Stimulated activated naive B cell treated with anti-CD40 and anti-IgM and Interleukin-4, amounts not matched to agents 10 μg/mL and 1 μg/mL and 100 μg/mL, for 72 hours (primary cell): Measurements from ENCODE around the gene CTDP1.

Source experiments
- ATAC-seq, 2 donors: fragments of 150-1000 bp; cut with Tn5 transposase; replicated peaks; 2 replicates each; pipeline ENCODE4 v1.10.0; 2021; ENCODE audit warnings: moderate library complexity in 1 of 2
- DNase-seq: peaks from one replicate; pipeline ENCODE4 v3.0.0; 2021
- H3K27ac Mint-ChIP-seq: one replicate; pipeline ENCODE4 v1.8.0; 2022; ENCODE audit warnings: mild to moderate bottlenecking, mixed read lengths
- H3K27me3 Mint-ChIP-seq, 2 donors: one replicate each; pipeline ENCODE4 v1.8.0; 2022; ENCODE audit warnings: mixed read lengths in 2 of 2
- H3K36me3 Mint-ChIP-seq, 2 donors: one replicate each; pipeline ENCODE4 v1.8.0; 2022; ENCODE audit warnings: mixed read lengths in 2 of 2, mild to moderate bottlenecking in 1 of 2
- H3K4me1 Mint-ChIP-seq, 2 donors: one replicate each; pipeline ENCODE4 v1.8.0; 2022; ENCODE audit warnings: mixed read lengths in 2 of 2, mild to moderate bottlenecking in 1 of 2
- H3K4me3 Mint-ChIP-seq, 2 donors: one replicate each; pipeline ENCODE4 v1.8.0; 2022; ENCODE audit warnings: mild to moderate bottlenecking in 2 of 2, mixed read lengths in 2 of 2, moderate library complexity in 1 of 2
- H3K9me3 Mint-ChIP-seq, 2 donors: one replicate each; pipeline ENCODE4 v1.8.0; 2022; ENCODE audit warnings: mixed read lengths in 2 of 2, mild to moderate bottlenecking in 1 of 2

Gene CTDP1

GRCh38 chr18:79787527-79787864 is 107.9 kb downstream of the CTDP1 start:
- H3K36me3 Mint-ChIP-seq, result peaks cover 0 to 3% of the 10 kb centered on the region in 2 donors
- no peak for ATAC-seq
- H3K4me3 Mint-ChIP-seq, result no peak overlapping the region
- H3K27ac Mint-ChIP-seq, result no peak overlapping the region
- peaks cover 59 to 84% of the 10 kb centered on the region in 2 donors for H3K27me3 Mint-ChIP-seq
- peaks cover 0 to 4% of the 10 kb centered on the region in 2 donors for H3K9me3 Mint-ChIP-seq
- H3K4me1 Mint-ChIP-seq, result peaks cover 25 to 31% of the 10 kb centered on the region in 2 donors
- DNase-seq, result no peak

DNA sequence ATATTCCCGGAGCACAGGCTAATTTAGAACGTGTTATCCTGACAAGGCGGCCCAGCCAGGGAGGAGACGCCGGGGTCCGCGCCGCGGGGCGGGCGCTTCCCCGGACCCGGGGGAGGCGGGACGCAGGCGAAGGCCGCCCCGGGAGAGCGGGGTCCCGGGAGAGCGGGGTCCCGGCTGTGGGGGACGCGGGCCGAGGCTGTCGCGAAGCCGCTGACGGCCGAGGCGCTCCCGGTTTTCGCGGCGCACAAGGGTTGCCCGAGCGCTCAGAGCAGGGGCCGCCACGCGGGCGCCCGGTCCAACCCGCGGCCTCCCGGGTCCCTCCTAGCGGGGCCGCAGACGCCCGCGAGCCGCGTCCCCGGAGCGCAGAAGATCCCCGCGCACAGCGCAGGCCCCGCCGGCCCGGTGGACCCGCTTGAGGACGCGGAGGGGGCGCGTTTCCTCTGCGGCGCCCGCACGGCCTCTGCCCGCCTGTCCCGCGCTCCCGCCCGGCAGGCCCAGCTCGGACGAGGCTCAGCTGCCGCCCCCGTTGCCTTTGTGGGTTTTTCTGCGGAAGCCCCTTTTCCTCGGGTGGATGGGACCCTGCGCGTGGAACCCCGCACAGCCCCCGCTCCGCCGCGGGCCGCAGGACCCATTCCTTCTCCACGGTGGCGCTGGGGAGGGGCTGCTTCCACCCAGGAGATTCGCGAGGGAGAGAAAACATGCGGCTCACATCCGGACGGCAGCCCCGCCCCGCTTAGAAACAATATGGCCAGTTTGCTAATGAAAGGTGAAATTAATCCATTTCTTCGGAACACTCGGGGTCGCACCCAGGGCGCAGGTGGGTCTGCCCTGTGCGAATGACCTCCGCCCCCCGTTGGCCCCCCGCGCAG is 108.5 kb downstream of the CTDP1 start:
- ATAC-seq (no peak), DNase-seq (no peak)
- H3K4me1 Mint-ChIP-seq, result peaks cover 28 to 37% of the 10 kb centered on the region in 2 donors
- H3K4me3 Mint-ChIP-seq, result peak overlapping the region; percentile 37 to 55
- peaks cover 0 to 4% of the 10 kb centered on the region in 2 donors for H3K9me3 Mint-ChIP-seq
- no peak overlapping the region for H3K27ac Mint-ChIP-seq
- peaks cover 0 to 3% of the 10 kb centered on the region in 2 donors for H3K36me3 Mint-ChIP-seq
- H3K27me3 Mint-ChIP-seq, result peaks cover 56 to 80% of the 10 kb centered on the region in 2 donors

DNA sequence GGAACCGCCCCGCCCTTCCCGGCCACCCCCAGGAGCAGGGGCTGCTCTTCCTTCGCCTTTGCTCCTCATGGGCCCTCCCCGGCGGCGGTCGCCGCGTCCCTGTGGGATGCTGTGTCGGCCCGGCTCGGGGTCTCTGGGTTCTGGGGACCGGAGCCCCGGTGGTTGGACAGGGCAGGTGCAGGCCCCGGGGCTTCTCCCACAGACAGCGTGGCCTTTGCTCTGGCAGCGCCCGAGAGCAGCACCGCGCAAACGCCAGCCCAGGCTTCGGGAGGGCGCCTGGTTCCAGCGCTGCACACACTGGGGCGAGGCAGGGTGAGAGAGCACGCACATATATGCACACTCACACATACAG is 109.1 kb downstream of the CTDP1 start:
- no peak for ATAC-seq
- peaks cover 0 to 3% of the 10 kb centered on the region in 2 donors for H3K36me3 Mint-ChIP-seq
- DNase-seq, result no peak
- no peak overlapping the region for H3K4me3 Mint-ChIP-seq
- peaks cover 55 to 74% of the 10 kb centered on the region in 2 donors for H3K27me3 Mint-ChIP-seq
- H3K4me1 Mint-ChIP-seq, result peaks cover 28 to 39% of the 10 kb centered on the region in 2 donors
- H3K27ac Mint-ChIP-seq, result no peak overlapping the region
- H3K9me3 Mint-ChIP-seq, result peaks cover 0 to 4% of the 10 kb centered on the region in 2 donors

- H3K36me3 Mint-ChIP-seq, result peaks cover 0 to 3% of the 10 kb centered on the region in 2 donors
- H3K4me3 Mint-ChIP-seq, result peak overlapping the region in 1 of 2 donors; percentile 32
- H3K9me3 Mint-ChIP-seq, result peaks cover 0 to 4% of the 10 kb centered on the region in 2 donors
- peaks cover 53 to 68% of the 10 kb centered on the region in 2 donors for H3K27me3 Mint-ChIP-seq
- peaks cover 28 to 39% of the 10 kb centered on the region in 2 donors for H3K4me1 Mint-ChIP-seq
- ATAC-seq (no peak), DNase-seq (no peak)
- H3K27ac Mint-ChIP-seq, result no peak overlapping the region
These were observed 109.7 kb downstream of the CTDP1 start for GRCh38 chr18:79789091-79789891.

- H3K9me3 Mint-ChIP-seq, result peaks cover 0 to 4% of the 10 kb centered on the region in 2 donors
- peaks cover 28 to 39% of the 10 kb centered on the region in 2 donors for H3K4me1 Mint-ChIP-seq
- DNase-seq (no peak), ATAC-seq (no peak)
- peaks cover 0 to 3% of the 10 kb centered on the region in 2 donors for H3K36me3 Mint-ChIP-seq
- no peak overlapping the region for H3K4me3 Mint-ChIP-seq
- no peak overlapping the region for H3K27ac Mint-ChIP-seq
- H3K27me3 Mint-ChIP-seq, result peaks cover 55 to 68% of the 10 kb centered on the region in 2 donors
These were observed 110.6 kb downstream of the CTDP1 start for GRCh38 chr18:79789901-79790890.

- ATAC-seq (peak; percentile 68 to 75), DNase-seq (no peak)
- Mint-ChIP-seq H3K27me3 (peaks cover 62 to 63% of the 10 kb centered on the region in 2 donors), H3K27ac (no peak overlapping the region), H3K4me3 (peak overlapping the region in 1 of 2 donors; percentile 36), H3K4me1 (peaks cover 28 to 39% of the 10 kb centered on the region in 2 donors), H3K36me3 (peaks cover 0 to 3% of the 10 kb centered on the region in 2 donors), H3K9me3 (peaks cover 0 to 4% of the 10 kb centered on the region in 2 donors)
These were observed 111.7 kb downstream of the CTDP1 start for GRCh38 chr18:79790996-79791972.

GRCh38 chr18:79792096-79792987 is 112.7 kb downstream of the CTDP1 start:
- DNase-seq (no peak), ATAC-seq (peak in 1 of 2 donors; percentile 6)
- peaks cover 0 to 3% of the 10 kb centered on the region in 2 donors for H3K36me3 Mint-ChIP-seq
- peaks cover 29 to 42% of the 10 kb centered on the region in 2 donors for H3K4me1 Mint-ChIP-seq
- peaks cover 0 to 4% of the 10 kb centered on the region in 2 donors for H3K9me3 Mint-ChIP-seq
- peaks cover 58 to 62% of the 10 kb centered on the region in 2 donors for H3K27me3 Mint-ChIP-seq
- H3K27ac Mint-ChIP-seq, result peak overlapping the region; percentile 56
- H3K4me3 Mint-ChIP-seq, result peak overlapping the region; percentile 27 to 52

GRCh38 chr18:79792988-79793355 is 113.4 kb downstream of the CTDP1 start:
- Mint-ChIP-seq H3K4me1 (peaks cover 30 to 45% of the 10 kb centered on the region in 2 donors), H3K27ac (peak overlapping the region; percentile 56), H3K36me3 (peaks cover 0 to 3% of the 10 kb centered on the region in 2 donors), H3K9me3 (peaks cover 0 to 4% of the 10 kb centered on the region in 2 donors), H3K4me3 (no peak overlapping the region), H3K27me3 (peaks cover 60 to 64% of the 10 kb centered on the region in 2 donors)
- ATAC-seq (peak; percentile 84 to 87), DNase-seq (peak; percentile 34)

DNA sequence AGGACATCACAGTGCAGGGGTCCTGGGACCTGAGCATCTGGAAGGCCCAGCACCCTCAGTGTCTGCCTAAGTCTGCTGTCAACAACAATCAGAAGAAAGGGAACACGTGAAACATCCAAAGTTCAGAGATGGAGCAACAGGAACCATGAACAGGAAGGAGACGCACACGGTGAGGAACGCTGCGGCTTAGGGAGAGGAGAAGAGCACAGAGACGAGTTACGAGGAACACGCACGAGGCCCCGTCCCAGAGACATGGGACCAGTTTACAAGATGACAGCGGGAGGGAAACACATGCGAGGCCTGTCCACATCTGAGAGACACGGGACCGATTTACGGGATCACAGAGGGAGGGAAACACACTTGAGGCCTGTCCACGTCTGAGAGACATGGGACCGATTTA is 115.2 kb downstream of the CTDP1 start:
- H3K27me3 Mint-ChIP-seq, result peaks cover 58 to 64% of the 10 kb centered on the region in 2 donors
- DNase-seq, result no peak
- peaks cover 36 to 51% of the 10 kb centered on the region in 2 donors for H3K4me1 Mint-ChIP-seq
- H3K9me3 Mint-ChIP-seq, result peaks cover 0 to 1% of the 10 kb centered on the region in 2 donors
- ATAC-seq, result no peak
- no peak overlapping the region for H3K27ac Mint-ChIP-seq
- no peaks in the 10 kb centered on the region for H3K36me3 Mint-ChIP-seq
- H3K4me3 Mint-ChIP-seq, result no peak overlapping the region

- DNase-seq, result no peak
- peaks cover 36 to 49% of the 10 kb centered on the region in 2 donors for H3K4me1 Mint-ChIP-seq
- H3K9me3 Mint-ChIP-seq, result peaks cover 0 to 1% of the 10 kb centered on the region in 2 donors
- H3K36me3 Mint-ChIP-seq, result no peaks in the 10 kb centered on the region
- no peak overlapping the region for H3K4me3 Mint-ChIP-seq
- H3K27ac Mint-ChIP-seq, result no peak overlapping the region
- no peak for ATAC-seq
- H3K27me3 Mint-ChIP-seq, result peaks cover 58 to 63% of the 10 kb centered on the region in 2 donors
These were observed 115.8 kb downstream of the CTDP1 start for GRCh38 chr18:79795446-79795845.

DNA sequence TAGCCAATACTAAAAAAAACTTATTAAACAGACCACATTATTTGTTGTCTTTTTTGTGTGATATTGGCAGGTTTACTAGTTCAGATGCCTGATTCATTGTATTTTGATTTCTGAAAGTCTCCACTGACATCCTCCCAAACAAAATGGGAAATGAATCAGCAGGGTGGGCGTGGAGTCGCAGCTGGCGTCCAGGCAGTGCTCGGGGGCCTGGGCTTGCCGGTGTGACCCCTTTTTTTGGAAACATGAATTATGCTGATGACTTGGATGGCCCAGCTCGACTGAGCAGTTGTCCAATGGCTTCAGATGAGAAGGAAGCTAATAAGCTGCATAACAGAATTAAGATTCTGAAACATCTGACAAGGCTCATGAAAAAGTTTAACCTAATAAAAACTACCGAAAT is 116.4 kb downstream of the CTDP1 start:
- ATAC-seq (no peak), DNase-seq (no peak)
- Mint-ChIP-seq H3K27me3 (peaks cover 52 to 57% of the 10 kb centered on the region in 2 donors), H3K9me3 (peaks cover 0 to 1% of the 10 kb centered on the region in 2 donors), H3K36me3 (no peaks in the 10 kb centered on the region), H3K4me3 (no peak overlapping the region), H3K4me1 (peaks cover 34 to 43% of the 10 kb centered on the region in 2 donors), H3K27ac (no peak overlapping the region)
